GM19328 (cell line): ENCODE measurements around the gene SIGLEC11.
"Not testable (repeated sequence)": the region's sequence is repeated elsewhere in the genome, so short reads cannot be mapped to it uniquely, and the experiment has no call there.

Experiments
- ATAC-seq: cut with Tn5 transposase; IDR thresholded peaks from one replicate; pipeline ENCODE4 v1.9.1; 2021; ENCODE audit warnings: mild to moderate bottlenecking, moderate library complexity; ENCODE audit not compliant: unreplicated experiment

The SIGLEC11 gene

DNA sequence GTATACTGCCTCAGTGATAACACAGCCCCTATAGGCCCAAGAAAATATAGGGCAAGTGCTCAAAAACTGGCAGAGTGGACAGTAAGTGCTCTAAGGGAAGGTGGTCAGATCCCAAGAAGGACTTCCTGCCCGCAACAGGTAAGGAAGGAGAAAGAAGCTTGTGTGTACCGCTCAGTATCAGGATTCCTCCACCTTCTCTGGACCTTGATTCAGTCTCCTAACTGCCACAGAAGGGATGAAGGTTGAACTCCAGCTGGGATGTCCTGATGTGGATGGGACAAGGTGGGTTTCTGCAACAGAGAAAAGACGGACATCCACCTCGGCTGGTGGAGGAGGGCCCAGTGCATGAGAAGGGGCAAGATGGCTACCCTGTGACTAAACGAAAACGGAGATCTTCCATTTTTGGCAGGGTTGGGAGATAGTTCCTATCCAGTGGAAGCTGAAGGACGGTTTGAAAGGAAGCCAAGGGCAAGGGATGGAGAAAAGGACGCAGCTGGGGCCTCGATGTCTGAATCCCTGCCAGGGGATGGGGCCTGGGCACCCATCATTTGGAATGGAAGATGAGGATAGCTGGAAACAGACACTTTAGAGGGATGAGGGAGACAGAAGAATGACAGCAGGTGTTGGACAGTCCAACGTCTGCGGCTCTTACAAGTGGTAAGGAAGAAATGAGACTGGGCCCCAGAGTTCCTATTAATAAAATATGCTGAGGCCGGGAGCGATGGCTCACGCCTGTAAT lies 33.3 kb downstream of the SIGLEC11 start:
- ATAC-seq, result no peak

DNA sequence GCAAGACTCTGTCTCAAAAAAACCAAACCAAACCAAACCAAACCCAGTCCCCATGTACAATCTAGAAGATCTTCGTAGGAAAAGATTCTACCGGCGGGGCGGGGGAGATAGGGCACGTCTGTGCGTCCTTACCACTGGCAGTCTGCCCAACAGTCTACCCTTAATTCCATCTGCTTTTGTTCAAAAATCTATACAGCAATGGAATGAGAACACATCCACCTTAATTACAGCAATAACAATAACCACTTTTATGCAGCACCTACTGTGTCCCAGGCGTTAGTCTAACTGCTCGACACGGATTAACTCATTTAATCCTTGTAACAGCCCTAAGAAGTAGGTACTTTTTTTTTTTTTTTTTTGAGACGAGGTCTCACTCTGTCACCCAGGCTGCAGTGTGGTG lies 34.5 kb downstream of the SIGLEC11 start:
- ATAC-seq, result no peak

DNA sequence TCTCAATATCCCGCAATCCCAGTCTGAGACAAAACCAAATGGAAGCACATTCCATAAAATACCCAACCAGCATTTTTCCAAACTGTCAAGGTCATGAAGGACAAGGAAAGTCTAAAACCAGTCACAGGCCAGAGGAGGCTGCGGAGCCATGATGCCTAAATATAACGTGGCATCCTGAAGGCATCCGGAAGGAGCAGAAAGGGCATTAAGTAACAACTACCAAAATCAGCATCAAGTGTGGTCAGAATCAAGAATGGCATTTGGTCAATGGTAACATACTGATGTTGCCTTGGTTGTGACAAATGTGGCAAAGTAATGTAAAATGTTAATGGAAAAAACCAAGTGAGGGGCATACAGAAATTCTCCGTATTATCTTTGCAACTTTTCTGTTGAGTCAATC lies 35.5 kb downstream of the SIGLEC11 start:
- no peak for ATAC-seq

DNA sequence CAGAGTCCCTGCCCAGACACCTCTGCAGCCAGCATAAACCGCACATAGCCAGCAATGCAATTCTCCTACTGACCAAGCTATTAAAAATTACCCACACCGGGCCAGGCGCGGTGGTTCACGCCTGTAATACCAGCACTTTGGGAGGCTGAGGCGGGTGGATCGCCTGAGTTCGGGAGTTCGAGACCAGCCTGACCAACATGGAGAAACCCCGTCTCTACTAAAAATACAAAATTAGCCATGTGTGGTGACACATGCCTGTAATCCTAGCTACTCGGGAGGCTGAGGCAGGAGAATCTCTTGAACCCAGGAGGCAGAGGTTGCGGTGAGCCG lies 36.1 kb downstream of the SIGLEC11 start:
- ATAC-seq, result not testable (repeated sequence)

DNA sequence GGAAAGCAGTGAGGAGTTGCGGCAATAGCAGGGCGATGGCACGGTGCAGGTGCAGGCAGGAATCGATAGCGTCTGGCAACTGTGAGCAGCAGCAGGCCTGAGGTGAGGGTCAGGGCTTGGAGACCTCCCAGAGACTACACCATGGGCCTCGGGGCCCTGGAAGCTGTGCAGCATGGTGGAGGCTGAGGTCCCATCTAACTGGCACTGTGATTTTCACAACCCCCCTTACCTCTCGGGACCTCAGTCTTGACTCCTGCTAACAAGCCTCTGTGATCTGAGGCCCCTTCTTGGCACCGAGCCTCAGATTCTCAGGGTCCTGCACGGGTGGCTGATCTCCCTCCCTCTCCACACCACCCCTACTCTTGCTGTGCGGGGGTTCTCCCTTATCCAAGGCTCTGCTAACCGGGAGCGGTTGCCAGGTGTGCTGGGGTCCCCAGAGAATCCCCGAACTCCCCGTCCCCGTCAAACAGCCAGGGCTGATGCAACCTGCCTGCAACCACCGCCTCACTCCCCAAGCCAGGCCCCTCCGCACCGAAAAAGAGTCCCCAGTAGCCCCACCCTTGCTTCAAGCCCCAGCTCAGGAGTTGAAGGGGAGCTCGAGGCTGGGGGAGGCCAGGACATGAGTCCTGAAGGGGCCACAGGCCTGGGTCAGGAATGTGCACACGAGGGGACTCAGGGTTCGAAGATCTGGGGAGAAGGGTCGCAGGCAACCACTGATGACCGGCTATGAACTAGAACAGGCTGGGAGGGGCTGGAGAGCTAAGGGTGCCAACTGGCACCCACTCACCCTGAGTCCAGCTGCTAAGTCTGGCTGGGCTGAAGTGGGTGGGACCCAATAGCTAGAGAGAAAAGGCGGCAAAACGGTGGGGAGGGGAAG lies 36.7 kb downstream of the SIGLEC11 start:
- ATAC-seq, result no peak

DNA sequence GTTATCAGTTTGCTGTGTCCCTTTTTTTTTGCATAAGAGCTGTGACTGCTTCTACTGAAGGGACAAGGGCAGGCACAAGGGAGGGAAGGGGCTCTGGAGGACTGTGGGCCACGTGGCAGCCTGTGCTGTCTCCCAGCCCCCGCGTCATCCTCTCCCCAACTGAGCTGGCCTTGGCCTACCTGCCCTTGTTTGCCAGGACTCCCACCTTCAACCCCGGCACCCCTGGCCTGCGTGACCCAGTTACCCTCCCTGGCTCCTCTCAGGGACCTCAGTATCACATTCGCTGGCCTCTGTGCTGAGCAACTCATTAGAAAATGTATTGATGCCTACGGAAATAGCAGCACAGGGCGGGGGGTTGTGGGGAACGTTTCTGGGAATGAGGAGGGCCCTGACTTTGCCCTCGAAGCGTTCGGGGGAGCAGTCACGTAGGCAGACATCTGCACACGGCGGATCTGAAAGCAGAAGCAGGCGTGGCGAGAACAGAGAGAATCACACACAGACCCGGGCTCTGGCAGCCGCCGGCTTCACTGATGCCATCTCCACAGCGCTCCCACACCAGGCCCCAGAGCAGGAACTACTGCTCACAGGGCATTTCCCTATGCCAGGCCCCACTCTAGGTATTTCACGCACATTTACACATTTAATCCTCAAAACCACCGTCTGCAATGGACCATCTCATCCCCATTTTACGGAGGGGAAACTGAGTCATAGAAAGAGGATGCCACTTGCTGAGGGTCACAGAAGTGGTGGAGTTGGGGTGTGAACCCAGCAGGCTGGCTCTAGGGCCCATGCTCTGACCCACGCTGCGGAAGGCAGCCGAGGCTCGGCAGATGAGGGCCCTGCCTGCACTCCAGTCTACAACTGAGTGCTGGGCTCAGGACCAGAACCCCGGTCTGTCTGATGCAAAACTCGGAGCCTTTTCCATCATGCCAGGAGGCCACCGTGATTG lies 37.6 kb downstream of the SIGLEC11 start:
- ATAC-seq, result no peak

DNA sequence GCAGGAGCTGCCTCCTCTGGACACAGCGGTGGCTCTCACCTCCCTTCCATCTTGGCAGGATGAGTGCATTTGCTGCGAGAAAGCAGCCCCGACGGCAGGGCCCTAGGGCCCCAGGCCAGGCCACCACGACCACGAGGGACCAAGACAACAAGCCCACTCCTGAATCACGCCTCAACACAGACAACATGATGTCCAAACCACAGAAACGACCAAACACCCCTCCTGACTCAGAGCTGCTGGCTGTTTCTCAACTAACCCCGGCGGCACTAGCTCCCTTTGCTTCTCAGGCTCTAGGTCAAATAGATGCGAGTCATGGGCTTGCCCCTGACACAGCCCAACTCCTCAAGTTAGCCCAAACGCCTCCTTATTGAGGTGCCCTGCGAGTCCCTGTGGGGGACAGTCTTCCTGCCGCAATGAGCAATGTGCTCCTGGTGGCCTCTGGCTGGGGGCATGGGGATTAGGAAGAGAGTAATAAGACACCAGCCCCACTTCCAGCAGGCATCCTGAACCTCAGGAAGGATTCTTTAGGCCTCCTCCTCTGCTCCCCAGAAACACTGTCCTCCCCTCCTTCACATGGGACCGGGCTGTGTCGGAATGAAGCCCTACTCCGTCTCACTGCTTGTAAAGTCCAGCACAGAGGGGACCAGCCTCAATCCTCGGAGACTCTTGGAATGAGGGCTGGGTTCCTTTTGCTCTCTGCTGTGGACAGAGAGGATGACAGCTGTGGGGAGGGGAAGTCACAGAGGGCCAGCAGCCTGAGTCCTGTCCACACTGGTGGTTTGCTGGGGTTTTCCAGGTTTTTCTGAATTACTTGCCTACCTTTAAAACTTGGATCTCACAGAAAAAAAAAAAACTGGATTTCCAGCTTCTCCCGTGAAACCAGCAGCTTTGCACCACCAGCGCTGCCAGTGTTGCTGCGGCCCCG lies 38.8 kb downstream of the SIGLEC11 start:
- ATAC-seq, result no peak

DNA sequence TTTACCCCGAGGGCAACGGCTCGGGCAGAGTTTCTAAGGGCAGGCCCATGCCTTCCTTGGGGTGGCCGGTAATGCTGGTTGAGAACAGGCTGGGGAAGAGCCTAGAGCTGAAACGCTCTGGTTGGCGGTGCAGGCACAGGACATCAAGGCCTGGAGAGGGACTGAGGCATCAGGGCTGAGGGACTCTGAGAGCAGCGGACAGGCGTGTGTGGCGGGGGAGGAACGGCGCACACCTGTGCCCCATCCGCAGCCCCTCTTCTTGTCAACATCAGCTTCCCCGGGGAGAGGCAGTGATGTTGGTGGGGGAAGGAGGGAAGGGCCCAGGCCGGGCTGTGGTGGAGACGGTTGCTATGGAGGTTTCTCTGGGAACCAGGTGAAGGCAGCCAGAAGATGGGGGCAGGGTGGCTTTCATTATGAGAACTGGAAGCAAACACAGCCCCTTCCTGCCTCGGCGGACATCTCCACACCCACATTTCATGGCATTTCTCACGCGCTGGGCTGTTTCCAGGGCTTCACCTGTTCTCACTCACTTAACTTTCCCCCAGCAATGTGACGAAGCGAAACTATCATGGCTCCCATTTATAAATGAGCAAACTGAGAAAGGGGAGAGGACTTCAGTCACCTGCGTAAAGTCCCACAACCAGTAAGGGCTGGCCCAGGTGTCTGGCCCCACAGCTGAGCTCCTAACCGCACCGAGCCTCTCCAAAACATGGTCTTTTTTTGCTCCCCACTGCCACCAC lies 40.2 kb downstream of the SIGLEC11 start:
- ATAC-seq, result no peak

DNA sequence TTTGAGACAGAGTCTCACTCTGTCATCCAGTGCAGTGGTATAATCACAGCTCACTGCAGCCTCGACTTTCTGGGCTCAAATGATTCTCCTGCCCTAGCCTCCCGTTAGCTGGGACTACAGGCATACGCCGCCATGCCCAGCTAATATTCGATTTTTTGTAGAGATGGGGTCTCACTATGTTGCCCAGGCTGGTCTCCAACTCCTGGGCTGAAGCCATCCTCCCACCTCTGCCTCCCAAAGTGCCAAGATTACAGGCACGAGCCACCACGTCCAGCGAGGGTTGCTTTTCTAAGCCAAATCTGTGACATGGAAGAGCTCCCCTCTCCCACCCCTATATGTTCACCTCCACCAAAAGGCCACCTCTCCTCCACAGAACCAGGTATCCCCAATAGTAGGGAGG lies 42.9 kb downstream of the SIGLEC11 start:
- no peak for ATAC-seq

DNA sequence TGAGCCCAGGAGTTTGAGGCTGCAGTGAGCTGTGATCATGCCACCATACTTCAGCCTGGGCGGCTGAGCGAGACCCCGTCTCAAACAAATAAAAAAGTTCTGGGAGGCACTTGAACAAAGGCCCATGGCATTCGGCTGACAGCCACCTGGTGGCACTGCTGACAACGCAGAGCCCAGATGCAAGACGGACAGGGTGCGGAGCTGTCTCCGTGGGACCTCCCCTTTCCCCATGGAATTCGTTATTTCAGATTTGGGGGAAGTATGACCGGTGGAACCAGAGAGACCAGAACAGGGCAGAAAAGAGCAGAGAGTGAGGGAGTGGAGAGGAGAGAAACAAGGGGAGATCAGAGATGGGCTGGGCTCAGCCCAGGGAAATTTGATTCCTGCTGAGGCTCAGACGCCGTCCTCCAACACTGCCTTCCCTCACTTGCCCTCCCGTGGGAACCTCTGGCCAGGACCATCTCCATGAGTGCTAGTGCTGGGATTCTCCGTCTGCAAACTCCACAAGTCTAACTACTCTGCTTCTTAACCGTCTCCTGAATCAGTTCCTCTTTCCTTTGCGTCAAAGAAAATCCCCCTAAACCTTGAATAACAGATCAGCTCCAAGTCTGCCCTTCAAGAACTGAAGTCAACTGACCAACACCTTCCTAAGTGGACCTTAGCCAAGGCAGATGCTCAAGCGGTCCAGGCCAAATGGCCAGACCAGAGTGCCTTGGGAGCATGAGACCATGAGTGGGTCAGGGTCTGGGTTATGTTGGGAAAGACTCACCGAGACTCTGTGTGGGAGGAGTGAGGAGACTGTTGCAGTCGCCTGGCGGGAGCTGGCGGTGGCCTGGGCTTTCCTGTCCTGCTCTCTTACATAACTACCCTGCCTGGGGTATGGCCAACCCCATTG lies 43.9 kb downstream of the SIGLEC11 start:
- no peak for ATAC-seq

DNA sequence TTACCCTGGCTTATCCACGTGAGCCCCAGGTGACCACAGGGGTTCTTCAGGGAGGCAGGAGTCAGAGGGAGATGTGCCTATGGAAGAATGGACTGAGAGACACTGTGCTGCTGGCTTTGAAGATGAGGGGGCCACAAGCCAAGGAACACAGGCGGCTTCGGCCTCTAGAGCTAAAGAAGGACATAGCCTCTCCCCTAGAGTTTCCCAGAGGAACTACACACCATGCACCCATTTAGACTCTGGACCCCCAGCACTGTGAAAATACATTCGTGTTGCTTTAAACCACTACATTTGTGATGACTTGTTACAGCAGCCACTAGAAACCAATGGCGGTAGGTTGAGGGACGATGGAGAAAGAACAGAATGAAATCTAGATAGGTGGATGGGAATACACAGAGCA lies 45.7 kb downstream of the SIGLEC11 start:
- no peak for ATAC-seq

DNA sequence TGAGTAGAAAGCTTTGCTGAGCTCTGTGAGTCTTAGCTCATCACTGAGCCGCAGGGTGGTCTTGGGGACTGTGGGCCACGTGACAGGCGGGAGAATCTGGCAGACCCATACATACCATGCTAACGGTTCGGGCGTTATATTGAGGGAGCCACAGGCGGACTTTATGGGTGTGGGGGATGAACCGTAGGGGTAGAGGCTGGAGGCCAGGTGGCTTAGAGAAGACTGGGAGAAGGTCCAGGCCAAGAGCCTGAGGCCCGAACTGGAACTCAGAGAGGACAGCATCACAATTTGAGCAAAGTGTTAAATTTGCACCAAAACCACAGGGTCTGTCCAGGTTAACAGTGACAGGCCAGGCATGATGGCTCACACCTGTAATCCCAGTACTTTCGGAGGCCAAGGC lies 47.3 kb downstream of the SIGLEC11 start:
- ATAC-seq, result no peak

DNA sequence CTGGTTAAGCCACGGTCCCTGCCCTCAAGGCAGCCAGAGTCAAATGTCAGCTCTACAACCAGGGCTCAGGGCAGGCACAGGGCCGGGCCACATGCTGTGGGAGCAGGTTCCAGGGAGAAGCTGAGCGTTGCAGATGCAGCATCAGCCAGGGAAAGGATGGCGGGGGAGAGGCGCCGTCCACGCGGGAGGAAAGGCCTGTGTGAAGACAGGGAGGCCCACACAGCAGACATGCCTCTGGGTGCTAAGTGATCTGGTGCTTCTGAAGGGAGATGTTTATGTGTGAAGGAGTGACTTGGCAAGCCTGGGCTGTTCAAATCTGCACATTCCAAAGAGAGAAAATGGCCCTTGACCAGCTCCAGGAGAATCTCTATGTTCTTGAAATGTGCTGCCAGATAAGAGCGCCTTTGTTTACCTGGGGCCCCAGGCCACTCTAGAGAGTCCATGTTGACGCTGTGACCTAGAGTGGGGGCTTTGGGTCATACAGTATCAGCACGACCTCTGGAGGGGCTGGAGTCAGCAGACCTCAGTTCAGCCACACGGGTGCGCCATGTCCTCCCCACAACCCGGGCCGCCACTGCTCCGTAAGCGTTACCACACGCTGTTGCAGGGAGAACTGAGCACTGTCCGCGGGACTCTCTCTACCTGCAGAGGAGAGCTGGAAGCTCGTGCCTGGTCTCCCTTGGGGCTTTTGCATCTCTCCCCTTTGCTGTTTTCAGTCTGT lies 47.8 kb downstream of the SIGLEC11 start:
- ATAC-seq, result no peak

DNA sequence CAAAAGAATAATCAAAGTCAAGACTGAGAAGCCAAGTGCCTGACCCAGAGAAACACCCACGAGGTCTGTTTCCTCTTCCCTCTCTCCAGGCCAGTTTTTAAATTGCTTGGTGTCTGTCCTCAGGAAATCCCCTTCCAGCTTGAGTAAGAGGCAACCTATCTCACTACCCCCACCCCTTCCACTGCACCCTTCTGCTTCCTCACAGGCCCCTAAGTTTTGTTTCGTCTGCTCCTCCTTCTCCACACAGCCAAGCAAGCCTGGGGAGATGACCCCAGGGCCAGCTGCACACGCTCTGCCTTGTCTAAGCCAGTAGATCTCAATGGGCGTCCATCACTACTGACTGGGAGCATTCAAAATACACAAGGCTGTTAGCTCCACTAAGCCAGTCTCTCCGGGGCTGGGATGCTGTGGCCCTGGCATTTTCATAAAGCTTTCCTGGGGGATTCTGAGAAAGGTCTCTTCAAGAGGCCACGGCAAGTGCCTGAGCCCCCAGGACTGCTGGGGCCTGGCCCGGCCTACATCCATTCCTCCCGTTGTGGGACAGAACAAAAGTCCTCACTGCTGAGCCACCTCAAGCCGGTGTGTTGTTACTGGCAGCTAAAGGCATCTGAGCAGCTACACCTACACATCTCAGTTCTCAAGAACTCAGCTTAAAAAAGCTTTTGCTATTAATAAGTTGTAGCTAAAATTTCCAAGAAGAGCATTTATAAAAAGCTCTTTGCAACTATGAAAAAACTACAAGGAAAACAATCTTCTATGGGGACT lies 49.4 kb downstream of the SIGLEC11 start:
- no peak for ATAC-seq

DNA sequence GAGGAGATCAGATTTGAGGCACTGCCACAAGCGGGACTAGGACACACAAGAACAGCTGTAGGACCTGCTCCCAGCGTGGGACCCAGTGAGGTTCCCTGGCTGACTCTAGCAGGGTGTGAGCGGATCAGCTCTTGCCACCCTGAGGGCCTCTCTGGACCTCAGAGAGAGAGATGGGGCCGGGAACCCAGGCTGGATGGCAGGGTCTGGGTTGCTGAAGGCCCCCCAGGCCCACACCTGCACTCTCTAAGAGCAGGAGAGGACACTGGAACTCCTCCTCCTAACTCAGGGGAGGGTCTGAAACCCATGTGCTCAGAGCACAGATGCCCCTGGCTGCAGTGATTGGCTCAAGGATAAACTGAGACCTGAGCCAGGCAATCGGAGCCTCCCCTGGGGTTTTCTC lies 50.8 kb downstream of the SIGLEC11 start:
- ATAC-seq, result no peak

DNA sequence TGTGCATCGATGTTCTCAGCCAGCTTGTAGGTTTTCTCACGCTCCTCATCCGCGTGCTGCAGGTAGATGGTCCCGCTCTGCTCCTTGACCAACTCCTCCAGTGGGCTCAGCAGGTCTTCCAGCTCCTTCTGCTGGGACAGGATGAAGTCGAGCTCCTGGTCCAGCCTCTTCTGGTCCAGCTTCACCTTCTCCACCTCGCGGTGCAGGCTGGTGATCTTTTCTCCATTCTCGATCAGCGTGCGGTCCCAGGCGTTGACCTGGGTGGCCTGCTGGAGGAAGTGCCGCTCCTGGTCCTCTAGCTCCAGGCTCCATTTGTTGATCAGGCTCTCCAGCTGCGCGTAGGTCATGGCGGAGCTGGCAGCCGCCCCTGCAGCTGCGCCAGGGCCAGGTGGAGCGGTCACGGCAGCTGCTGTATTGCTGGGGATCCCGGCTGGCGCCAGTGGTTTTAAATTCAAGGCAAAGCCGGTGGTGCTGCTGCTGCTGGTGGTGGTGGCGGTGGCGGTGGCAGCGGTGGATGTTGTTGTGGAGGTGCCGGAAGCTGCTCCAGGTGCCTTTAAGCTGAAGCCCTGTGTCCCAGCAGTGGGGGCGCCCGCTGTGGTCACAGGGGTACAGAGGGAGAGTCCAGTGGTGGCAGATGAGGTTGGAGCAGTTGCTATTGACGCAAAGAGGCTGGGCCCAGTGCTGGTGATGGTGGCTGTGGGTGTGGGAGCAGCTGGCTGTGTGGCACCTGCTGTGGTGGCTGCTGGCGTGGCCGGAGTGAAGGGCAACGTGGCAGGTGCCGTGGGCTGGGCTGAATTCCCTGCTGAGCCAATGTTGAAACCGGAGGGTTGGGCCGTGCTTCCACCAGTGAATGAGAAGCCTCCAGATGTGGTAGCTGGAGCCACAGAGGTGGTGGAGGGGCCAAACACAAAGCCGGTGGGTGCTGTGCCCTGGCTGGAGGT lies 52.2 kb downstream of the SIGLEC11 start:
- no peak for ATAC-seq
